NK-92 (cell line): ENCODE data around the gene FERMT3.
A peak's percentile ranks its signal among the peaks of the same experiment; 100 is the strongest.

Experiments used
- DNase-seq: peaks from one replicate; lab custom pipeline; 2025; ENCODE audit not compliant: unreplicated experiment; lab: John Stamatoyannopoulos, UW

FERMT3 gene

DNA sequence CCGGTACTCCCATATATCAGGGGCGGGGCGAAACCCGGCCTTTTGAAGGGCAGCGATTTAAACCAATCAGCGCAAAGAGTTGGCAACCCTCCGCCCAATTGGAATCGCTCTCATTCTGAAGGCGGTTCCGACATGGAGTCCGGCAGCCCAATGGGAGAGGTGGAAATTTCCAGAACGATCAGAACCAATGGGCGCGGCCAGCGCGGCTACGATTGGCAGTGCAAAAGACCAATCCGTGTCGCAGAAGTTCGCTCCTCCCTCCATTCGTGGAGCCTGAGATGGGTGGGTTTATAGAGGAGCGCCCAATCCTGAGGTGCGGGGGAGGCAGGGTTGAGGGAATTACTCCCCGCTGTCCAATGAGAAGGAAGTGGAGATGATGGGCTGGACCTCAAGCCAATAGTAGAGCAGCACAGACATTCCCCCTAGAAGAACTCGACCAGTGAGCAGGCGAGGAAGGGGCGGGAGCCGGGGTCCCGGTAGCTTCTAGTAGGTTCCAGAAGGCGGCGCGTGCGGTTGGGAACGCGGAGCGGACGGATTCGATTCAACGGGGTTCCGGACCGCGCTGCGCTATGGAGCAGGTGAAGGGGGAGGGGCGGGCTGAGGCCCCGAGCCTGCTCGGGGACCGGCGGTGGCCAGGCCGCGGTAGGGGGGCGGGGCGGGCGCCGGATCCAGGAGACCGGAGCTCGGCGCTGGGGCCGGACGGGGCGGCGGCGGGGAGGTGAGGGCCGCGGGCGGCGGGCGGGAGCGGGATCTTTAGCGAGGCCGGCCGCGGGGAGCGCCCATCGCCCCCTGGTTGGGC, 20.6 kb upstream of the FERMT3 start, which contains the start of gene STIP1:
STIP1 (plus strand) TSS at position 479 of the 799 bp plus-strand sequence; CDS start at position 570, 91 bp downstream.
- DNase-seq, result peak; percentile 98

DNA sequence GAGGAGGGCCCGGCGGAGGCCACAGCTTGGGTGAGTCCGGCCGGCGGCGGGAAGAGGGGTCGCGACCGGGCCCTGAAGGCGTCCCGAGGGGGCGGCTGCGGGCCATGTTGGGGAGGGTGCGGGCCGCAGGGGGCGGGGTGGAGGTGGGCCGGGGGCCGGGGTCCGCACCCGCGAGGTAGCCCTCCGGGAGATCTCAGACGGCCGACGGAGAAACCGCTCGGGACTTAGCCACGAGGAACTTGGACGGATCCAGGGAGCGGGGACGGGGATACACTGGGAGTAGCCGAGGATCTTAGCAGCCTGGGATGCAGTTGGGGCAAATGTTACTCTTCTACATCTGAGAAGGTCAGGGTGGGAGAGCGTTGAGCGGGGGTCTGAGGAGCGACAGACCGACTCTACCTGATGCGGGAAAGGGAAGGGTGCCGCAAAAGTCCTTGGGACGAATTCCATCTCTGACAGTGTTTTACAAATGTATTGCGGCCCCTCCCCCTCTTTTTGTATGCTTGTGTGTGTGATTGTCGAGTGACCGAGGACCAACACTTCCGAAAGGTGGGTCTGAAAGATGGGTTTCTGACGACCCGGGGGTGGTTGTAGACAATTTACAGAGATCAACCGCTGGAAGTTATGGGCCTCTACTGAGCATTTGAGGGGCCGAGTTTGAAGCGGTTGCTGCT, 19.9 kb upstream of the FERMT3 start:
- DNase-seq, result no peak

DNA sequence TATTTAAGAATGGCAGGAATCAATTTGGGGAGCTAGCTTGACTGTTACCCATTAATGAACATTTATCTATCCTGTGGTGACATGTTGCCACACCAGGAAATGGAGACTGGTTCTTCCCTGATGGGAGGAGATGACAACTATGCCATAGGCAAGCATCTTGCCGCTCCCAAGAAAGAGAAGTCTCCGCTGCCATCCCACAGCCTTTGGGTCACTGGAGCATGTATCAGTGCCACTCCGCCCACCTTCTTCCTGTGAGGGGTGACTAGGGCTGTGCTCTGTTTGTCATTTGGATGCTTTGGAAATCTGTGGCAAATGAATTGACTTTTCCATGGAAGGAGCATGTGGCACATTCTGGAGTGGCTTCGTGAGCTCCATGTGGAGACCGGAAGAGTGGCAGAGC, 14.1 kb upstream of the FERMT3 start:
- no peak for DNase-seq

DNA sequence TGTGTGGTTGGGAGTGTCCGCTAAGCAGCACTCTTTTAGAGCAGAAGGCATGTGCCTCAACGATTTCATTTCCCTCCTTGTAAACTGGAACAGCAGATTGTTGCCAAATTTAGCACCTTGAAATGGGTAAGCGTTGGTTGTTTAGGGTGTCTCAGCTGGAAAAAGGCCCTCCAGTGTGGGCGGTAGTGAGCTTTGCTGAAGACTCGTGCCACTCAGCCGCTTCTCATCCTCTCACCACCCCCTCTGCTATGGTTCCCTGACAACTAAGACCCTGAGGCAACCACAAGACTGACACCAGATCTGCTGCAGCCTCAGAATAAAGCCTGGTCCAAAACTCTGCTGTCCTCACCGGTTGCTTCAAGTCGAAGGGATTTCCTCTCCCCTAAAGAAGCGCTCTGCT, 9.9 kb upstream of the FERMT3 start:
- no peak for DNase-seq

DNA sequence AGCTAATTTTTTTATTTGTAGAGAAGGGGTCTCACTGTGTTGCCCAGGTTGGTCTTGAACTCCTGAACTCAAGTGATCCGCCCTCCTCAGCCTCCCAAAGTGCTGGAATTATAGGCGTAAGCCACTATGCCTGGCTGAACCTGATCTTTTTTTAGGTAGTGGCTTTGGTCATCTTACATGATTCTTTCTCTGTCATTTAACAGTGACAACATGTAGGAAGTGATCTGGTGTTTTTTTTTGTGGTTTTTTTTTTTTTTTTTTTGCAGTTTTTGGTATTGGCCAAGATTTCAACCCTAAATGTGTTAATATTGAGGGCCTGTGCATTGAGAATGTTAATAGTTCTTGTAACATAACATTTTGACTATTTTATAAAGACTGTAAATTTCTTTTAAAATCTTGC, 8.0 kb upstream of the FERMT3 start:
- no peak for DNase-seq

DNA sequence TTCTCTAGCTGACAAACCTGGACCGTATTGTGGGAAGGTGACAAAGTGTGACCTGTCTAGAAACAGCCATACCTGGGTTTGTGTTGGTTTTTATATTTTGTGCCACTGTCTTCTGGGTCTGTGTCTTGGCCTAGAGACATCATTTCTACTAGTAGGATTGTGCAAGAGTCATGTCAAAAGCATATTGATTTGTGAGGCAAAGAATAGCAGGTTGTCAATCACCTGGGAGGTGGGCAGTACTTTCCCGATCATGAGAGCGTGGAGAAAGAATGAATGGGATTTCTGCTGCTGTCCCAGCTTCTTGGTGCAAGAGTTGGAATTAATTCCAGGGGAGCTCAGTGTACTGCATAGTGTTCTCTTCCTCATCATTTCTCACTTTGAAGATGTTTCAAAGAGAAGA, 5.0 kb upstream of the FERMT3 start:
- no peak for DNase-seq

DNA sequence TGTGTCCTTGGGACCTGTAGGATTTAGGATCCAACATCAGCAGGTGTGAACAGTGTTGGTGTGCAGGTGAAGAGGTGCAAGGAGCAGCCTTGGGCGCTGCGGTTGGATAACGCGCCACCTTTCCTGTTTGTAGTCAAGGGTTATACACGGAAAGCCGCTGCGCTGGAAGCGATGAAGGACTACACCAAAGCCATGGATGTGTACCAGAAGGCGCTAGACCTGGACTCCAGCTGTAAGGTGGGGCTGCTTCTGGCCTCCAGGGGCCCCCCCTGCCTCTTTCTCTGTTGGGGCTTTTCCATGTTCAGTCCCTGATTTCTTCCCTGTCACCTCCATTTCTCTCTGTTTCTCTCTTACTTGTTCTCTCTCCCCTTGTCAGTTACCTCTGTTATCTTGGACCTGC, 3.5 kb upstream of the FERMT3 start:
- DNase-seq, result no peak

DNA sequence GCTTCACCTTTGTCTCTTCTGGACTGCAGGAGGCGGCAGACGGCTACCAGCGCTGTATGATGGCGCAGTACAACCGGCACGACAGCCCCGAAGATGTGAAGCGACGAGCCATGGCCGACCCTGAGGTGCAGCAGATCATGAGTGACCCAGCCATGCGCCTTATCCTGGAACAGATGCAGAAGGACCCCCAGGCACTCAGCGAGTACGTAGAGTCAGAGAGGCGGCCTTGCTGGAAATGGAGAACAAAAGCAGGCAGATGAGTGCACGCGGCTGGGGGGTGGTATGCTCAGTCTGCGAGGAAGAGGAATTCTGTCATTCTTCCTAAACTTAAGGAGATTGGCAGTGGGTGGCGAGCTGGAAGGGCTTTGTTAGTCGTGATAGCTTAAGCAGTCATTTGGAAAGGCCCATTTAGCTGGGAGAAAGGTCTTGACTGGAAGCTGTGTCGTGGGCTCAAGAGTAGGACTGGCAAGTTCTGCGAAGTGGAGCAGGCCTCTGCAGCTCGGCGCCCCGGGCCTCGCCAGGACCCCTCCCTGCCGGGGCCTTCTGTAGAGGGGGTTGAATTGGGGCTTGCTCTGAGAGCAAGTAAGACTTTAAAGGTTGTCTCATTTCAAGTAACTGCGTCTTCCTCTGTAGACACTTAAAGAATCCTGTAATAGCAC, 3.0 kb upstream of the FERMT3 start:
- DNase-seq, result no peak

DNA sequence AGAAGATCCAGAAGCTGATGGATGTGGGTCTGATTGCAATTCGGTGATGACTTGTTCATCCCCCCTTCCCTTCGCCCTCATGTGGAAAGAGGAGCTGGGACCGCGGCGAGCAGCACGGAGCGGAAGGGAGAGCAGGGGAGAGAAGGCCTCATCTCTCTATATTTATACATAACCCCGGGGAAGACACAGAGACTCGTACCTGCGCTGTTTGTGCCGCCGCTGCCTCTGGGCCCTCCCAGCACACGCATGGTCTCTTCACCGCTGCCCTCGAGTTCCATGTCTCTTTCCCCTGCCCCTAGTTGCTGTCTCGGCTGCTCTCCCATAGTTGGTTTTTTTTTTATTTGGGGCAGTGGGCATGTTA, 2.5 kb upstream of the FERMT3 start:
- no peak for DNase-seq

DNA sequence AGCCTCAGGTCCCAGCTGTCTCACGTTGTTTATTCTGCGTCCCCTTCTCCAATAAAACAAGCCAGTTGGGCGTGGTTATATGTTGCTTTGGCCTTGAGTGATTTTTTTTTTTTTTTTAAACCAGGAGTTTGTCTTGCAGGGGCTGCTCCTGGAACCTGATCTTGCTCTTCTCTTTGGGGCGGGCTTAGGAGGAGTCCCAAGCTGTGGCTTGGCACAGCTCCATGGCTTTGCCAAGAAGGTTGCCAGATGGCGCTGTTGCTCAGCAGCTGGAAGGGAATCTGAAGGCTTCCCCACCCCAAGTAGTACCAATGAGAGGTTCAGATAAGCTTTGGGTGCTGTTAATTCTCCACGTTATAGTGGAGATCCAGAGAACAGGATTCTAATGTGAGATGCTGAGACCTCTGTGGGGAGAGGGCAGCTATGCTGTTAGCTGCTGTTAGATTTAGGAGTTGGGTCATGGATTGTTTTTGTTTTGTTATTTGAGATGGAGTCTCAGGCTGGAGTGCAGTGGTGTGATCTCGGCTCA, 2.0 kb upstream of the FERMT3 start:
- DNase-seq, result peak; percentile 42

DNA sequence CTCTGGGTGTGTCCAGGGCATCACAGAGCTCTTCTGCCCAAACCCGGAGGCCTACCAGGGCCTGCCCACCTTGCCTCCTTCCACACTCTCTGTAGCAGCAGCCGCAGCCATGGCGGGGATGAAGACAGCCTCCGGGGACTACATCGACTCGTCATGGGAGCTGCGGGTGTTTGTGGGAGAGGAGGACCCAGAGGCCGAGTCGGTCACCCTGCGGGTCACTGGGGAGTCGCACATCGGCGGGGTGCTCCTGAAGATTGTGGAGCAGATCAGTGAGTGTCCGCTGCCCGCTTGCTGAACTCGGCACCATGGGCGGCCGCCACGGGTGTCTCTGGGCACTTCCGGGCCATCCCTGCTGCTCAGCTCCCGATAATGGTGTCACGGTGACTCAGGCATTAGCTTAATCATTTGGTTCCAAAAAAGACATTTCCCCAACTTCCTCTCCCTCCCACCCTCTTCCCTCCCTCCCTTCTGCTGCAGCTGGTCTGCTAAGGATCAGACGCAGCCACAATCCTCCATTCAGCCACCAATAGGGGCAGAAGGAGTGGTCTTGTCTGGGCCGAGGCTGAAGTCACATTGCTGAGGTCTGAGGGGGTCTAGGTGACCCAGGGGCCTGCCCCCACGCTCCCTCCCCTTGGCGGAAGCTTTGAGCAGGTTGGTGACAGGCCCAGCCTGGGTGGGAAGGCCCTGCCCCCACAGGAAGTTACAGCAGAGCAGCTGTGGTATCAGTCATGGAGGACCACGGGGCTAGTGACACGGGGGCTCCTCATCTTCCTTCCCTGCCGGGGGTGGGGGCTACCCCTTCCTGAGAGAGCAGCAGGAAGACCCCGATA, 950 bp downstream of the FERMT3 start:
- DNase-seq, result no peak

DNA sequence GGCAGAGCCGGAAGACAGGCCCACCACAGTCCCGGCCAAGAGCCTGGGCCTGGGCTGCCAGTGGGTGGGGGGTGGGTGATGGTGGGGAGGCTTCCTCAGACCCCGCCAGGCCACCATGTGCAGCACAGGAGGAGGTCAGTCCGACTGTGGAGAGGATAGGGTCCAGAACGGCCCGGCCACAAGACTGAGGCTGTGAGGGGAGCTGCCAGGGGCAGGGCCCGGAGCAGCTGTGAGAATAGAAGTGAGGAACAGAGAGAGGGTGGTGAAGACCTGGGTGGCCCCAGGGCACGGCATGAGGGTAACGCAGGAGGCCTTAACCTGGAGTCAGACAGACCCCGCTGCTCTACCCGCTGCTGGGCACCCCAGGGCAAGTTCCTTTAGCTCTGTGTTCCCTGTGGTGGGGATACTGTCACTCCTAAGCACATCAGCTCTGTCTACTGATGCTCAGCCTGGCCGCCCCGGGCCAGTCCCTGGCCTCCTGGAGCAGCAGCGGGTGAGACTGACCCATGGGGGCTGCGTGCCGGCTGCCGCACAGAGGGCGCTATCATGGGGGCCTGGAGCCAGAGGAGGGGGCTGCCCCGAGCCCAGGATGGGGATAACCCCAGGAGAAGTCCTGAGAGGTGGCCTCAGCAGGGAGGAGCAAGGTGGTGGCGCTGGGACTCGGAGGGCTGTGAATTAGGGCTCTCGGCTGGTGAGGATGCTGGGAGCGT, 1.7 kb downstream of the FERMT3 start:
- DNase-seq, result no peak

DNA sequence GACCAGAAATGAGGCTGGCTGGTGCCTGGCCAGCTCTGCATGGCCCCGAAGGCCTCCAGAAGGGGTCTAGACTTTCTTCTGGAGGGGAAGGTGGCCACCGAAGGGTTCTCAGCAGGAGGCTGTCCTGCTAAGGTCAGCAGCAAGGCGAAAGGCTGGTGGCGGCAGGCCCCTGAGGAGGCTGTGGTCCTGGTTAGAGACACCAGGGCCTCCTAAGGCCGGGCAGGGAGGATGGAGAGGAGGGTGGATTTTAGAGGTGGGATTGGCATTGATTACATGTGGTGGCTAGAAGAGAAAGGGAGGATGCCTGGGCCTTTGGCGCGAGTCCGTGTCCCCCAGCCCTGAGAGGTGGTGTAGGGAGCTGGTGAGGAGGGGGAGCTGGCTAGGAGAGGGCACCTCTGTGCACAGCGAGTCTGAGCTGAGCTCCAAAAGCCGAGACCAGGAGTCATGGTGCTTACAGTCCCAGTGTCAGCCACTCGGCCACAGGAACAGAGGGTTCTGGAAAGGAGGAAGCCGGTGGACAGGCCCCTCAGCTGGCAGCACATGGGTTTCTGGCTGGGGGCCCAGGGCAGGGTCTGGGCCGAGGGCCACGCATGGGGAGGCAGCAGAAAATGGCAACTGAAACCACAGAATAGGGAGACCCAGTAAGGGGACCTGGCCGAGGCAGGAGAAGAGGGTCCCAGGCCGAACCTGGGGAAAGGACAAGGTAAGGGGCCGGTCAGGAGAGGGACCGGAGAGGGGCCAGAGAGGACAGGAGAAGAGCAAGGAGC, 2.5 kb downstream of the FERMT3 start:
- no peak for DNase-seq

DNA sequence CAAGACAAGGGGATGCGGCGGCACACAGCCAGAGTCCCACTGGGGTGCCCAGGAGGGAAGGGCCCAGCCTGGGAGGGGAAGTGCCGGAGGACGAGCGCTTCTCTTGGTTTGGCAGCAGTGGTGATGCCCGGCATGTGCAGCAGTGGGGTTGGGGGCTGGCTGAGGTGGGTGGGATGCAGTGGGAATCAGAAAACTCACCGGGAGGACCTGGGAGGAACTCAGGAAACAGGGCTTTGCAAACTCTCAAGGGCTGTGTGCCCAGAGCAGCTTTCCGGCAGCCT, 3.0 kb downstream of the FERMT3 start:
- no peak for DNase-seq

DNA sequence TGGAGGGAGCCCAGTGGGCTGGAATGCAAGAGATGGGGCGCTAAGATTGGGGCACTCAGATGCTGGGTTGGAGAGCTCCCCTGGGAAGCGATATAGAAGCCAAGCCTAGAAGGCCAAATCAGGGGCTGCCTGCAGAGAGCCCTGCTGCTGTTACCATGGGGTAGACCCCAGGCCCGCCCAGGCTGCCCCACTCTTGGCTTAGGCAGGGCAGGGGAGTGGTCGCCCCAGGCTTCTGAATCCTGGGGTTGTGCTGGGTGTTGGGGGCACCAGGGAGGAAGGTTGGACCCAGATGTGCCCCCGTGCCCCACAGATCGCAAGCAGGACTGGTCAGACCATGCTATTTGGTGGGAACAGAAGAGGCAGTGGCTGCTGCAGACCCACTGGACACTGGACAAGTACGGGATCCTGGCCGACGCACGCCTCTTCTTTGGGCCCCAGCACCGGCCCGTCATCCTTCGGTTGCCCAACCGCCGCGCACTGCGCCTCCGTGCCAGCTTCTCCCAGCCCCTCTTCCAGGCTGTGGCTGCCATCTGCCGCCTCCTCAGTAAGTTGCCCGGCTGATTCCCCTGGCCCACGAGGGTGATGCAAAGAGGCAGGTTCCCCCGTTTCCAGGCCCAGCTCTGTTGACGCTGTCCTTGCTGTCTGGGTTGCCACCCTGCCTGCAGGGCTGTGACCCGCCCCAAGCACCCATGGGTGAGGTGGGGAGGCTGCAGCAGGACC, 3.9 kb downstream of the FERMT3 start:
- no peak for DNase-seq

DNA sequence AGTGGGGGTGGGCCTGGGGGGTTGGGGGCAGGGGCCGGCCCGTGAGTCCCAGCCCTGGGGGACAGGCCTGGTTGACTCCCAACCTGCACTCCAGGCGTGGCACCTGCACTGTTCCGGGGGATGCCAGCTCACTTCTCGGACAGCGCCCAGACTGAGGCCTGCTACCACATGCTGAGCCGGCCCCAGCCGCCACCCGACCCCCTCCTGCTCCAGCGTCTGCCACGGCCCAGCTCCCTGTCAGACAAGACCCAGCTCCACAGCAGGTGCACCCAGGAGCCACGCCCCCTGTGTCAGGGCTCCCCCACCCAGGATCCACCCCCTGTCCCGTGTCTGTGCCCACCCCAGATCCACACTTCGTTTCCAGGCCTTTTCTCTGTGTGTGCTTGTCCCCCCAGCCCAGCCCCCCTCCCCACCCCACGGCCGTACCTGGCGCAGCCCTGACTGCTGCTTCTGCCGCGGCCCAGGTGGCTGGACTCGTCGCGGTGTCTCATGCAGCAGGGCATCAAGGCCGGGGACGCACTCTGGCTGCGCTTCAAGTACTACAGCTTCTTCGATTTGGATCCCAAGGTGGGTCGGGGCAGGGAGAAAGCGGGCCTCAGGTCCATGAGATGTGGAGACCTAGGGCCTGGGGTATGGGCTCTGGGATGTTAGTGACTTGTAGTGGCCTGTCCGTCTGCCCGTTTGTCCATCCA, 4.8 kb downstream of the FERMT3 start:
- no peak for DNase-seq

DNA sequence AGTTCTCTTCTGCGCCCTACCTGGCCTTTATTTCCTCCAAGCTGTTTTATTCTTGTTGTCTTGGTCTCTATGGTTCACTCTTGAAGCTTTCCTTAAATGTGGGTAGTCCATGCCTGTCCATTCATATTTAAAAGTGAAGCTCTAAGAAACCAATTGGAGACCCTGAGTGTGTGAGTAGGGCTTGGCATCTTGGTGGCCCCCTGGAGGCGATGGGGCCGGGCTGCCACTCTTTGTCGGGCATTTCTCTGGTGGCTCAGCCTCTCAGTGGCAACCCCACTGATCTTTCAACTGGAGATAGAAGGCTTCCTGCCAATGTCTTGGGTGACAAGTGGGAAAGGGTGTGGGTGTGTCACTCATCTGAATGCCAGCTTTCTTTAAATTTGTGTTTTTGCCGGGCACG, 10.4 kb downstream of the FERMT3 start:
- DNase-seq, result no peak

DNA sequence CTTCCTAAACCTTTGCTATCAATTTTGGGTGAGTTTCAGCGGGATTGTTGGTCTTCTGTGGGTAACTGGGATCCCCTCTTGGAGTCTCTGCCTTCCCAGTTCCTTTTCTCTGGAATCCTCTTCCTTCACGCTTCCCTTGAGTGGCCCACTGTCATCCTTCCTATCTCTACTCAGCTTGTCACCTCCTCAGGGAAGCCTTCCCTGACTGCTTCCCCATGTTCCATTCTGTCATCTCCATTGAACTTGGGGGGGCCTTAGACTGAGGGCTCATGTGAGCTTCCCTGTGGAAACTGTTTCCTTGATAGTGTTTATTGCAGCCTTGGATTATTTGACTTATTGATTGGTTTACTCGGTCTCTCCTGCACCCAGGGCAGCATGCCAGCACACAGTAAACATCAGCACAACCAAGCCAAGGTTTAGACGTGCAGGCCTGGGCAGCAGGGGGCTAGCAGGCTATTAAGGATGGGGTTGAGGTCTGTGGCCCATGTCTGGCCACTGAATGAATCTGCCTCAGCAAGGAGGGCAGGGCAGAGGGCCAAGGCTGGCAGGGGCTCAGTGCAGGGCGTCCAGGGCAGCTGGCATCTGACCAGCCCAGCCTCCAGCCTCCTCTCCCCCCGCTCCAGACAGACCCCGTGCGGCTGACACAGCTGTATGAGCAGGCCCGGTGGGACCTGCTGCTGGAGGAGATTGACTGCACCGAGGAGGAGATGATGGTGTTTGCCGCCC, 12.3 kb downstream of the FERMT3 start:
- no peak for DNase-seq
